Measurements from ENCODE around the gene KRTAP5-7. TPM values are rescaled to one million over a fixed set of nuclear protein-coding genes. Genes with fewer than 3 reads are reported as not detected.
"Not testable (repeated sequence)": the region's sequence is repeated elsewhere in the genome, so short reads cannot be mapped to it uniquely, and the experiment has no call there.

The KRTAP5-7 gene
- total and polyA plus RNA-seq, 7 donors, result 0.32 to 0.49 TPM; not detected in 5

DNA sequence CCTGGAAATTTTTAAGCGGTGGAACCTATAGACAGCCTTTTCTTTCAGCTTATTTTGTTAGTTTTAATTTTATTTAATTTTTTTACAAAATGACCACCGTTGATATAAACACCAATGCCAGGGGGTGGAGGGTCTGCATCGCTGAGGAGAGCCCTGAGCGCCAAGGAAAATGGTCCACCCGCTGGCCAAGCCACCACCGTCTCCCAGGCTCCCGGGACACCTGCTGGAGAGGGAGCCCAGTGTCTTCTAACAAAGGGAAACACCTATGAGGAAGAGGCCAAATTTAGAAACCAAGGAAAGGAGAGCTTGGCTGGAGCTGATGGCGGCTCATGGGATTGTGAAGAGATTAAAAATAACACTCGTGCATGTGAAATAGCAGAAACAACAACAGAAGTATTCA is 10.5 kb downstream of the KRTAP5-7 start:
- no peak for DNase-seq
- 68 to 90% methylated on average over 9 of the region's 9 CpGs for WGBS, 2 donors
- no peaks in the 10 kb centered on the region for H3K36me3 ChIP-seq
- no peaks in the 10 kb centered on the region for H3K9me3 ChIP-seq
- H3K4me1 ChIP-seq, result no peaks in the 10 kb centered on the region
- H3K27ac ChIP-seq, result no peak overlapping the region
- TF ChIP-seq EP300 (IDR thresholded peaks at IDR 0.05) (no peak), POLR2AphosphoS5 (IDR thresholded peaks at IDR 0.05) (no peak), POLR2A (IDR thresholded peaks at IDR 0.05) (no peak)
- TF ChIP-seq, protein P1, sequence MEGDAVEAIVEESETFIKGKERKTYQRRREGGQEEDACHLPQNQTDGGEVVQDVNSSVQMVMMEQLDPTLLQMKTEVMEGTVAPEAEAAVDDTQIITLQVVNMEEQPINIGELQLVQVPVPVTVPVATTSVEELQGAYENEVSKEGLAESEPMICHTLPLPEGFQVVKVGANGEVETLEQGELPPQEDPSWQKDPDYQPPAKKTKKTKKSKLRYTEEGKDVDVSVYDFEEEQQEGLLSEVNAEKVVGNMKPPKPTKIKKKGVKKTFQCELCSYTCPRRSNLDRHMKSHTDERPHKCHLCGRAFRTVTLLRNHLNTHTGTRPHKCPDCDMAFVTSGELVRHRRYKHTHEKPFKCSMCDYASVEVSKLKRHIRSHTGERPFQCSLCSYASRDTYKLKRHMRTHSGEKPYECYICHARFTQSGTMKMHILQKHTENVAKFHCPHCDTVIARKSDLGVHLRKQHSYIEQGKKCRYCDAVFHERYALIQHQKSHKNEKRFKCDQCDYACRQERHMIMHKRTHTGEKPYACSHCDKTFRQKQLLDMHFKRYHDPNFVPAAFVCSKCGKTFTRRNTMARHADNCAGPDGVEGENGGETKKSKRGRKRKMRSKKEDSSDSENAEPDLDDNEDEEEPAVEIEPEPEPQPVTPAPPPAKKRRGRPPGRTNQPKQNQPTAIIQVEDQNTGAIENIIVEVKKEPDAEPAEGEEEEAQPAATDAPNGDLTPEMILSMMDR (IDR thresholded peaks at IDR 0.05), result no peak
- intact Hi-C loops (cut with DNase I), result no loop called here
- H3K27me3 ChIP-seq, result no peaks in the 10 kb centered on the region
- no peak overlapping the region for H3K4me3 ChIP-seq

DNA sequence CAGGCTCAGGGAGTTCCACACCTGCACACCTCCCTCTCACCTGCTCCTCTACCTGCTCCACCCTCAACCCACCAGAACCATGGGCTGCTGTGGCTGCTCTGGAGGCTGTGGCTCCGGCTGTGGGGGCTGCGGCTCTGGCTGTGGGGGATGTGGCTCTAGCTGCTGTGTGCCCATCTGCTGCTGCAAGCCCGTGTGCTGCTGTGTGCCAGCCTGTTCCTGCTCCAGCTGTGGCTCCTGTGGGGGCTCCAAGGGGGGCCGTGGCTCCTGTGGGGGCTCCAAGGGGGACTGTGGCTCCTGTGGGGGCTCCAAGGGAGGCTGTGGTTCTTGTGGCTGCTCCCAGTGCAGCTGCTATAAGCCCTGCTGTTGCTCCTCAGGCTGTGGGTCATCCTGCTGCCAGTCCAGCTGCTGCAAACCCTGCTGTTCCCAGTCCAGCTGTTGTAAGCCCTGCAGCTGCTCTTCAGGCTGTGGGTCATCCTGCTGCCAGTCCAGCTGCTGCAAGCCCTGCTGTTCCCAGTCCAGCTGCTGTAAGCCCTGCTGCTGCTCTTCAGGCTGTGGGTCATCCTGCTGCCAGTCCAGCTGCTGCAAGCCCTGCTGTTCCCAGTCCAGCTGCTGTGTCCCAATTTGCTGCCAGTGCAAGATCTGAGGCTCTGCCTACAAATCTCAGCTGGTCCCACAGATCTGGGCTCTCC is 11.1 kb downstream of the KRTAP5-7 start, which contains the start of gene KRTAP5-8:
Gene KRTAP5-8, plus strand, starts transcription at position 49 of the 689 bp plus-strand sequence. Its CDS starts 31 bp downstream, at position 80.
- H3K9me3 ChIP-seq; H3K27me3 ChIP-seq; H3K4me1 ChIP-seq; H3K36me3 ChIP-seq; DNase-seq; H3K4me3 ChIP-seq; H3K27ac ChIP-seq; intact Hi-C loops (cut with DNase I): not testable (repeated sequence)
- WGBS, 2 donors, result 51 to 65% methylated on average over 4 of the region's 4 CpGs

DNA sequence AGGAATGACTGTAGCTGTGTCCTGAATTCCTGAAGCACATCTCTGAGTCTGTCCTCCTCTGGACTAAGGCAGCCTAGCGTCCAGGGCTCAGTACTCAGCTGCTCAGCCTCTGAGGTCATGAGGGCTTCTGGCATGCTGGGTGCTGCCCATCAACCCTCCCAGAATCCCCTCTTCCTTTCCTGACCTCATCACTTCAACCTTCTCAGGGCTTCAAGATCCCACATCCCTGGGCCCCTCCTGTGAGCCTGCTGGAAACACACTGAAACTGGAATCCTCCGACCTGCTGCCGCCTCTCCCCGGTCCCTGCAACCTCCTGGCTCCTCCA is 11.6 kb downstream of the KRTAP5-7 start:
- Histone ChIP-seq H3K4me3 (no peak overlapping the region), H3K27ac (no peak overlapping the region), H3K27me3 (no peaks in the 10 kb centered on the region), H3K4me1 (no peaks in the 10 kb centered on the region), H3K36me3 (no peaks in the 10 kb centered on the region), H3K9me3 (no peaks in the 10 kb centered on the region)
- 87 to 92% methylated on average over 4 of the region's 4 CpGs for WGBS, 2 donors
- TF ChIP-seq EP300 (IDR thresholded peaks at IDR 0.05), result no peak
- no peak for TF ChIP-seq POLR2A (IDR thresholded peaks at IDR 0.05)
- TF ChIP-seq POLR2AphosphoS5 (IDR thresholded peaks at IDR 0.05), result no peak
- TF ChIP-seq, protein P1 (IDR thresholded peaks at IDR 0.05), result no peak
- DNase-seq, result no peak
- intact Hi-C loops (cut with DNase I), result no loop called here

DNA sequence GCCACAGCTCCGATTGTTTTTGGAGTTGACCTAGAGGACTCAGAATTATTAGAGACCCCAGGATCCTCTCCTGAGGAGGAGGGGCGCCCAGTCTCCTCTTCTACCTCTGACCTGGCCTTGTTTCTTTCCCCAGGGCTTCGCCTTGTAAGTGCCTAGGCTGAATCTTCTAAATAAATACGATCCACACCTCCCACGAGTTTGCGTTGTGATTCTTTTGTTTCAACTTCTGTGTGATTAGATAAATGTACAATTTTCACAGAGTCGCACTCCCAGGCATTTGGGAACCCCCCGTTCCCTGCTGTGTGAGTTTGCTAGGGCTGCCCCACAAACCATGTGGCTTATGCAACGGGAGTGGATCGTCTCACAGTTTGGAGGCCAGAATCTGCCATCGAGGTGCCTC is 11.9 kb downstream of the KRTAP5-7 start:
- no peaks in the 10 kb centered on the region for H3K4me1 ChIP-seq
- intact Hi-C loops (cut with DNase I), result no loop called here
- no peak for DNase-seq
- no peak for TF ChIP-seq POLR2A (IDR thresholded peaks at IDR 0.05)
- TF ChIP-seq POLR2AphosphoS5 (IDR thresholded peaks at IDR 0.05), result no peak
- TF ChIP-seq, protein P1 (IDR thresholded peaks at IDR 0.05), result no peak
- TF ChIP-seq EP300 (IDR thresholded peaks at IDR 0.05), result no peak
- no peak overlapping the region for H3K4me3 ChIP-seq
- WGBS, 2 donors, result 90 to 93% methylated on average over 11 of the region's 11 CpGs
- no peaks in the 10 kb centered on the region for H3K27me3 ChIP-seq
- no peaks in the 10 kb centered on the region for H3K36me3 ChIP-seq
- H3K27ac ChIP-seq, result no peak overlapping the region
- no peaks in the 10 kb centered on the region for H3K9me3 ChIP-seq

DNA sequence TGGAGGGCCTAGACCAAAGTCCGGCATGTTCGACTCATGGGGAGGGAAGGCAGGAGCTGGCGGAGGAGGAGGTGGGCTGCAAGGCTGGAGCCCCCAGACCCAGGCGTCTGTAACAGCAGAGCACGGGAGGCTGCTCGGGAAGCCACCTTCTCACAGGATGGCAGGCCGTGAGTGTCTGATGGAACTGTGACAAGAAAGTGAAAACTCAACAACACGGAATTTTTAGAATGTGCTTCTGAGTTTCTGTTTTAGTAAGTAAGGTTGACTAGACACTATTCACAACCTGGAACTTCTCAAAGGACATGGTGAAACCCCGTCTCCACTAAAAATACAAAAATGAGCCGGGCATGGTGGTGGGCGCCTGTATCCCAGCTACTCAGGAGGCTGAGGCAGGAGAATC is 12.9 kb downstream of the KRTAP5-7 start:
- H3K27me3 ChIP-seq; DNase-seq; H3K4me3 ChIP-seq; H3K4me1 ChIP-seq; H3K9me3 ChIP-seq; H3K36me3 ChIP-seq; intact Hi-C loops (cut with DNase I); H3K27ac ChIP-seq: not testable (repeated sequence)
- 91 to 93% methylated on average over 11 of the region's 11 CpGs for WGBS, 2 donors

DNA sequence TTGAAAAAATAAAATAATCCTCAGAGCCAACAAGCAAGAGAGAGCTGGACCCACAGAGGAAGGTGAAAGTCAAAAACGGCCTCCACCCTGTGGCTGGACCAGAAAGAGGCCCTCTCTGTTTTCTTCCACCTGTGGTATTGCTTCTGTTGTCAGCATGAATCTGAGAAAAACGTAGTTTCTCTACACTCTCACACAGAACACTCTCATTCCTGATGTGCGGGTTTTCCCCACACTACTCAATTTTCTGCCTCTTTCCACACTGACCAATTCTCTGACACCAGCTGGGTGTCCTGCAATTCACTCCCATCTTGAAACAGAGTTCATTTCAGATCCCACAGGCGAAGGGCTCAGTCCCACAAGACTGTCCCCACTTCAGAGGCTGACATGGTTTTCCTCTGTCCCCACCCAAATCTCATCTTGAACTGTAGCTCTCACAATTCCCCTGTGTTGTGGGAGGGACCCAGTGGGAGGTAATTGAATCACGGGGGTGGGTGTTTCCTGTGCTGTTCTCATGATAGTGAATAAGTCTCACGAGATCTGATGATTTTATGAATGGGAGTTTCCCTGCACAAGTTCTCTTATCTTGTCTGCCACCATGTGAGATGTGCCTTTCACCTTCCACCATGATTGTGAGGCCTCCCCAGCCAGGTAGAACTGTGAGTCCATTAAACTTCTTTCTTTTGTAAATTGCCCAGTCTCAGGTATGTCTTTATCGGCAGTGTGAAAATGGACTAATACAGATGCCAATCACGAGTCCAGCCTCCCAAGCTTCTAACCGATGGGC is 13.6 kb downstream of the KRTAP5-7 start:
- H3K27me3 ChIP-seq; H3K4me1 ChIP-seq; H3K36me3 ChIP-seq; DNase-seq; H3K4me3 ChIP-seq; H3K9me3 ChIP-seq; intact Hi-C loops (cut with DNase I); H3K27ac ChIP-seq: not testable (repeated sequence)
- WGBS, 2 donors, result 85 to 91% methylated on average over 9 of the region's 9 CpGs
